SKM-1 (cell line): ENCODE data around the gene SGSM1.
"Not testable (repeated sequence)": the region's sequence is repeated elsewhere in the genome, so short reads cannot be mapped to it uniquely, and the experiment has no call there.

Experiments used
- DNase-seq: peaks from one replicate; lab custom pipeline; 2025; ENCODE audit not compliant: unreplicated experiment; lab: John Stamatoyannopoulos, UW

Gene SGSM1

DNA sequence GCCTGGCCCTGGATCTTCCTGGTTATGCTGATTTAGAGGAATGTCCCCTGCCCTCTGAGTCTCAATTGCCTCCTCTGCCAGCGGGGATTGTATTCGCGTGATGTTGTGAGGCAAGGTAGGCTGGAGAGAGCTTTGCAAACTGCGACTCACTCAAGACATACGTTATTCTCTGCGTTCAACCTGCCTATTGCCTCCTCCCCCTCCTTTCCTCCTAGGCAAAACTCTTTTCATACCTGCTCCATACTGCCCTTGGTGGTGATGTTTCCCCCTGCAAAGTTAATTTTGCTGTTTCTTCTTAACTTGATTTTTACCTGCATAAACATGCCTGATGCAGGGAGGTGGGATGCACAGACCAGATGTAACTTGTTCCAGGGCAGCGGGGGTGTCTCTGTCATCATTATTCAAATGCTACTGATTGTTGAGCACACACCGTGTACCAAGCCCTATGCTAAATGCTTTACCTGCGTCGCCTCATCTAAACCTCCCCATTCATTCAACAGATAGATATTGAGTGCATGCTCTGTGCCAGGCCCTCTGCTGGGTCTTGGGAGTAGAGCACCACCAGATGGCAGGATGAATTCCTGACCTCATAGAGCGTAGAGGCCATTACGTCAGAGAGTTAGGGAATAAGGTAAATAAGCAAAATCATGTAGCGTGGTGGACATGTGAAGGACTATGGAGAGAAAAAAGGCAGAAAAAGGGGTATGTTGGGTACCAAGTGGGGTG lies 29.0 kb downstream of the SGSM1 start:
- DNase-seq = no peak

DNA sequence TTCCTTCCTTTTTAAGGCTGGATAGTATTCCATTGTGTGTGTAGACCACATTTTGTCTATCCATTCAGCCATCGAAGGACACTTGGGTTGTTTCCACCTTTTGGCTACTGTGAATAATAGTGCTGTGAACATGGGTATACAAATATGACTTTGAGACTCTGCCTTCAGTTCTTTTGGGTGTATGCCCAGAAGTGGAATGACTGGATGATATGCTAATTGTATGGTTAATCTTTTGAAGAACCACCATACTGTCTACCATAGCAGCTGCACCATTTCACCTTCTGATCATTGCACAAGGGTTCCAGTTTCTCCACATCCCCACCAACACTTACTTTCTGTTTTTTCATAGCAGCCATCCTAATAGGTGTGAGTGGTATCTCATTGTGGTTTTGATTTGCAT lies 30.3 kb downstream of the SGSM1 start:
- DNase-seq = no peak

DNA sequence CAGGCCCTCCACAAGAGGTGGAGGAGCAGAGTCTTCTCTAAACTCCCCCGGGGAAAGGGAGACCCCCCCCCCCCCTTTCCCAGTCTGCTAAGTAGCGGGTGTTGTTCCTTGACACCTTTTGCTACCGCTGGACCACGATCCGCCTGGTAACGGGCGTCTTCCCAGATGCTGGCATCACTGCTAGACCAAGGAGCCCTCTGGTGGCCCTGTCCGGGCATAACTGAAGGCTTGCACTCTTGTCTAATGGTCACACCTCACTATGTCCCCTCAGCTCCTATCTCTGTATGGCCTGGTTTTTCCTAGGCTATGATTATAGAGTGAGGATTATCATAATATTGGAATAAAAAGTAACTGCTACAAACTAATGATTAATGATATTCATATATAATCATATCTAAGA lies 31.5 kb downstream of the SGSM1 start:
- not testable (repeated sequence) for DNase-seq

DNA sequence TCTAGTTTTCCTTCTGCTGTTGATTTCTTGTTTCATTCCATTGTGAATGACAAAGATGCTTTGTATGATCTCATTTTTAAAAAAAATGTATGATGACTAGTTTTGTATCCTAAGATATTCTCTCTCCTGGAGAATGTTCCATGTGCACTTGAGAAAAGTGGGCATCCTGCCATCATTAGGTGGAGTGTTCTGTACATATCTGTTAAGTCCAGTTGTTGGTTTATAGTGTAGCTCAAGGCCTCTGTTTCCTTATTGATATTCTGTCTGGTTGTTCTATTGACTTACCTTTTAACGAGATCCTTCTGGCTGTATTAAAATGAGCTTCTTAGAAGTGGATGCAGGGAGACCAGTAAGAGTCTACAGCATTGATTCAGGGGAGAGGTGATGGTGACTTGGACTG lies 35.2 kb downstream of the SGSM1 start:
- DNase-seq = no peak

DNA sequence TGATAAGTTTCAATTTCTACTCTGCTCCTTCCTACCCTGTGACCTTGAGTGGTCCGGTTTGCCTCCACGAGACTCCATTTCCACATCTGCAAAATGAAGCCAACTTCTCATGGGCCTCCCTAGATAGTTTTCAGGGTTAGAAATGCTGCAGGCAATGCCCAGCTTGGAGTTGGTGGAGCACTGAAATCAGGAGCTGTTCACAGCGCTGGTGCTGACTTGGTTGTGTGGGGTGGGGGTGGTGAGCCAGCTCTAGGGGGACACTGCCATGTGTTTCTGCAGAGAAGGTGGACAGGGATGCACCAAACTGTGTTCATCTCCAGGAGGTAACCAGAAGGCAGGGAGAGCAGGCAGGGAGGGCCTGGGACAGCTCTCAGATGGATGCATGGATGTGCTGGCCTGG lies 37.0 kb downstream of the SGSM1 start:
- no peak for DNase-seq

DNA sequence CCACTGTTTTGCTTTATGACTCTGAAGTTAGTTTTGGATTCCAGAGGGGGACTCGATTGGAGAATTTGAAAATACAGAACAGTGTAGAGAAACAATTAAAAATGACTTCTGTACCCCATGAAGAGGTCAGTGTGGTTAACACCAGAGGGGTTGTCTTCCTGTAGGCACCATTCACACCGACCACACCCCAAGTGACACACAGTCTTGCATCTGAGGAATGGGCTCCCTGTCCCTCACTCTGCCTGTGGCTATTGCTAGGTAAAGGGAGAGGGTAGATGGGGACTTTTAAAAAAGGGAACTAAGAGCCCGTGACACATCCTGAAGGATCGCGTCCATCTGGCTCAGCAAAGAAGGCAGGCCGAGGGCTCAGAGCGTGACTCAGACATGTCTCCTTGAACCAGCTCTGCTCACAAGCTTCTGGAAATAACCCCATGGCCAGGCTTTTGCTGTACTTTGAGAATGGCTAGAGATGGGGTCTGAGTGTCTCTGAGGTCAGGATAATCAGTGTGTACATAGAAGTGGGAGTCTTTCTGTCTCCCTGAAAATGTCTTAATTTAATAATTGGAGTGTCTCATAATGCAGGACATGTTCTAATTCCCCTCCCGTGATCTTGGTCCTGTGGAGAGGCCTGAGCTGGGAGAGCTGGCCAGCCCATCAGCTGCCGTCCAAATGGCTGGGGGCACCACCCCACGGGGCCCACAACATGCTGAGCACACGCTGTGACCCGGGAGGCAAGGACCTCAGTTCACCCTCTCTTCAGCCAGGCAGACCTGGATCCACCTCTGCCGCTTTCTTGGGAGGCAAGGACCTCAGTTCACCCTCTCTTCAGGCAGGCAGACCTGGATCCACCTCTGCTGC lies 39.3 kb downstream of the SGSM1 start:
- DNase-seq = no peak

DNA sequence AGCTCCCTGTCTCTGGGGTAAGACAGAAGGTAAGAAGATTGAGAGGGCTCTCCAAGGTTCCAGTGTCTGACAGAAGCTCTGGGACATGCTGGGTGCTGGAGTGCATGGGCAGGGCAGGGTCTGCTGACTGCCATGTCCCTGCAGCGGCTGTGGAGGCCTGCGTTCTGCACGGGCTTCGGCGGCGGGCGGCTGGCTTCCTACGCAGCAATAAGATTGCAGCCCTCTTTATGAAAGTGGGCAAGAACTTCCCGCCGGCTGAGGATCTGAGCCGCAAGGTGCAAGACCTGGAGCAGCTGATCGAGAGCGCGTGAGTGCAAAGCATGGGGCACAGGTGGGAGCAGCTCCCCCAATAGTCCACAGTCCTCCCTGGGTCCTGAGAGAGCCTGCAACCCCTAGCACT lies 41.5 kb downstream of the SGSM1 start:
- DNase-seq = no peak

DNA sequence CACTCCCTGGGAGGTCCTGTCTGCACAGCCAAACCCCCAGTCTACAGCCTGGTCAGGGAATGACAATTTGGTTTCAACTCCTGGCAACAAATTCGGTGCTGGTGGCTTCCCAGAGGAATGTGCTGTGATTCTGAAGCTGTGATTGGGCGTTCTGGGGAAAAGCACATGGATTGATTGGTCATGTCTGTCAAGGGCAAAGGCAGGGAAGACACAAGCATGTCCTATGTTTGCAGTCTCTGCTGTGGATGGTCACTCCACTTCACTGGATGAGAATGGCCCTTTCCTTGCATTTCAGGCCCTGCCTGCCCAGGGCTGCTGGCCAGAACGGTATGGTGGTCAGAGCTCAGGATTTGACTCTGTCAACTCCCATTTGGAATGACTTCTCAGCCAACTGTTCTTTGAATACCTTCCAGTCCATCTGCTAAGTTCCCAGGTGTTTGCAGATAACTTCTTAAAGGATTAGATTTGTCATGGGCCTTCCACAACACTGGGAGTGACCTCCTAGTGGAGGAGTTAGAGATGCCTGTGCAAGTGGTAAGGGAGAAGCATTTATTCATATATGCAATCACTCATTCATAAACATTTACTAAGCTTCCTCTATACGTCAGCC lies 42.7 kb downstream of the SGSM1 start:
- no peak for DNase-seq

DNA sequence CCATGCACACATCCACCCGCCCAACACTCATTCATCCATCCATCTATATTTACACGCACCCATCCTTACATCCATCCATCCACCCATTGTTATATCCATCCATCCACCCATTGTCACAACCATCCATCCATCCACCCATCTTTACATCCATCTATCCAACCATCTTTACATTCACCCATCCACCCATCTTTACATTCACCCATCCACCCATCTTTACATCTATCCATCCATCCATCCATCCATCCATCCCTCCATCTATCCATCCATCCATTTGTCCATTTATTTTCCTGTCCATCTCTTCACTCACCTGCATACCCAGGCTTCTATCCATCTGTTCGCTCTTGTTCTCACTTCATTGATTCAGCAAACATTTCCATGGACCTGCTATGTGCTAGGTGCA lies 49.8 kb downstream of the SGSM1 start:
- DNase-seq = no peak

DNA sequence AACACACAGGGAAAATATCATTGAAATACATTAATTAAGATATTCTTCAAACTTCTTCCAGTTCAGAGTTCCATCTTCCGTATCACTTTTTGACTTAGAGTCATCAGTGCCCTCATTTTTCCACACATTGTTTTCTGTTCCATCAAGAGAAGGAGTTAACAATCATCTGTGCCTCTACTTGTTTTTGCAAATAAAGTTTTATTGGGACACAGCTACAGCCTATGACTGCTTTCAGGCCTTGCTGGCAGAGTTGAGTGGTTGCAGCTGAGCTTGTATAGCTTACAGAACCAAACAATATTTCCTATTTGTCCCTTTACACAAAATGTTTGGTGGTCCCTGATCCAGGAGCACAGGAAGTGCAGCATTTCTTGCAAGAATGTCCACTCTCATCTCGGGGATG lies 51.6 kb downstream of the SGSM1 start:
- no peak for DNase-seq

DNA sequence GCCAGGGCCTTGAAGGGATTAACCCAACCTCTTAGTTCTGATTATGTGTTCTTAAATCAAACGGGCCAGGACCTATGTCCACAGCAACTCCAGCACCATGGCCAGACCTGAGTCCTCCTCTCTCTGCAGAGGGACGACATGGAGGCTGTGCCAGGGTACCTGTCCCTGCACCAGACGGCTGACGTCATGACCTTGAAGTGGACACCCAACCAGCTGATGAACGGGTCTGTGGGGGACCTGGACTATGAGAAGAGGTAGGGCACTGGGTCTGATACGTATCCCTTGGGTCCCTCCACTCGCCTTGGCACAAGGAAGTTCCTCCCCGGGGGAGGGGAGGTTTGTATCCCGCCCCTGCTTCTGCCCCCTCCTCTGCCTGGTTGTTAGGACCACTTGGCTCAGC lies 53.6 kb downstream of the SGSM1 start:
- DNase-seq = no peak

DNA sequence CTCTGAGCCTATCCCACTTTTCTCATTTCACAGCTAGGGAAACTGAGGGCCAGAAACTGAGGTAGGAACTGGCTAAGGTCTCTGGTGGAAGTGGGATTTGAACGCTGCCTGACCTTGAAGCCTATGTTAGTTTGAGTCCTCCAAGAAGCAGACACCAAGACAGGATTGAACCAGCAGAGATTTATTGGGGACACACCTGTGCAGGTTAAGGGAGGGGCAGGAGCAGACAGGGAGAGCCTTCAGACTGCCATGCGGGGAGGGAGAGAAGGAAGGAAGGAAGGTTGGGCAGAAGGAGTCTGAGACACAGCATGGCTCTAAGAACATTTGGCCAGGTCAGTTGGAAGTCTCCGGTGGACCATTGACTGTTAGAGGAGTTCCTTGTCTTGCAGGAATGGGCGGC lies 59.5 kb downstream of the SGSM1 start:
- no peak for DNase-seq

DNA sequence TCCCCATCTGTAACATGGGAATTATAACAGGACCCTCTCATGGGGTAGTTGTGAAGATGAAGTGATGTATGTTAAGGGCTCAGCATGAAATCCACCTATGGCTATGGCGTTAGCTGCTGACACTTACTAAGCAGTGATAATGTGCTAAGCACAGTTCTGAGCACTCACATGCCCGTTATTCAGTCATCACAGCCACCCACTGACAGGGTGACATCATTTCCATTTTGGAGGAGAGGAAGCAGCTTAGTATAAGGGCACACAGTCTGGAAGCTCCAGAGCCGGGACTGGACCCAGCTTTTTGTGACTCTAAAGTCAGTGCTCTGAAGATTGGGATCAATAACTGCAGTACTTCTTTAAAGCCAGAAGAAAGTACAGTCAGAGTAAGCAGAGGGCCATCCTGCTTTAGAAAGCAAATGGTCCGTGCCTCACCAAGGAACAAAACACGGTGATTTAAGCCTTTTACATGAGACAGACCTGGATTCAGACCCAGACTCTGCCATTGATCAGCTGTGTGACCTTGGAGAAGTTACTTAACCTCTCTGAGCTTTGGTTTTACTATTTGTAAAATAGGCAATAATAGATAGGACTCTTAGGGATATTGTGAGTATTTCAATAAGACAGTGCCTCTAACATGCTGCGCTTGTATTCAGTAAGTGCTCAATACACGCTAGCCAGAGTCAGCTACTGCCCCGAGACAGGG lies 61.5 kb downstream of the SGSM1 start:
- no peak for DNase-seq

DNA sequence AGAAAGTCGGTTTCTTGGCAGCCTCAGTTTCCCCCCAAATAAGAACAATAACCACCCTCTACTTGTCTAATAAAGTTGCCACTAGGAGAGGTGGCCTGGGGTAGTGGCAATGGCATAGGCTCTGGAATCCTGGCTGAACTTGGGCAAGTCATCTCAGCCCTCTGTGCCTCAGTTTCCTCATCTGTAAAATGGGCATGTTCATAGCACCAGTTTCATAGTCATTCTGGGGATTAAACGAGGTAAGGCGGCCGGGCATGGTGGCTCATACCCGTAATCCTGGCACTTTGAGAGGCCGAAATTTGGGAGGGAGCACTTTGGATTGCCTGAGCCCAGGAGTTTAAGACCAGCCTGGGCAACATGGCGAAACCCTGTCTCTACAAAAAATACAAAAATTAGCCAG lies 63.0 kb downstream of the SGSM1 start:
- no peak for DNase-seq

DNA sequence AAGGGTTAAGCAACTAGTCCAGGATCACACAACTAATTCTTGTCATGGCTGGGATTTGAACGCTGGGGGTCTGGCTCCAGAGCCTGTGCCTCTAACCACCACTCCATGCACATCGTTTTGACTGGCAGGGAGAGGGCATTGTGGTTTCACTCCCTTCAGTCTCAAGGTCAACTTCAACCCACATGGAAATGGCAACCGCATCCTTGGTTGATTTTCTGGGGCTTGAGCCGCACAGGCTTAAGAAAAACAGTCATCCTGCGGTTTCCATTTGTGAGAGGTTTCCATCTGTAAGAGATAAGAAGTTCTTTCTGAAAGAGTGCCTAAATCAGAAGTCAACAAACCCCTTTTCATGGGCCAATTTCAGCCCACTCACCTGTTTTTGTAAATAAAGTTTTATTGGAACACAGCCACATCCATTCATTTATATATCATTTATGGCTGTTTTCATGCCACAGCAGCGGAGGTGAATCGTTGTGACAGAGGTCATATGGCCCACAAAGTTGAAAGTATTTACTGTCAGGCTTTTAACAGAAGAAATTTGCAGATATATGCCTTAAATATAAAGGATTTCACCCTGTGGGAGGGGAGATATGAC lies 65.7 kb downstream of the SGSM1 start:
- no peak for DNase-seq

DNA sequence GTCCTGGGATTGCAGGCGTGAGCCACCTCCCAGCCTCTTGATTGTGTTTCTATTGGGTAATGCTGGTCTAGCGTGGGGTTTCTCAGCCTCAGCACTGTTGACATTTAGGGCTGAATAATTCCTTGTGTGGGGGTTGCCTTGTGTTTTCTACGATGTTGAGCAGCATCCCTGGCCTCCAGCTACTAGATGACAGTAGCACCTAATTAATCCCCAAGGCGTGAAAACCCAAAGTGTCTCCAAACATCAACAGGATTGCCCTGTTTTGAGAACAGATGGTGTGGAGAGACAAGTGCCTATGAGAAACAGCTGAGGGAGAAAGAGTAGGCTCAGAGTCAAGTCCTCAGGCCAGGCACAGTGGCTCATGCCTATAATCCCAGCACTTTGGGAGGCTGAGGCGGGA lies 67.2 kb downstream of the SGSM1 start:
- DNase-seq = no peak

DNA sequence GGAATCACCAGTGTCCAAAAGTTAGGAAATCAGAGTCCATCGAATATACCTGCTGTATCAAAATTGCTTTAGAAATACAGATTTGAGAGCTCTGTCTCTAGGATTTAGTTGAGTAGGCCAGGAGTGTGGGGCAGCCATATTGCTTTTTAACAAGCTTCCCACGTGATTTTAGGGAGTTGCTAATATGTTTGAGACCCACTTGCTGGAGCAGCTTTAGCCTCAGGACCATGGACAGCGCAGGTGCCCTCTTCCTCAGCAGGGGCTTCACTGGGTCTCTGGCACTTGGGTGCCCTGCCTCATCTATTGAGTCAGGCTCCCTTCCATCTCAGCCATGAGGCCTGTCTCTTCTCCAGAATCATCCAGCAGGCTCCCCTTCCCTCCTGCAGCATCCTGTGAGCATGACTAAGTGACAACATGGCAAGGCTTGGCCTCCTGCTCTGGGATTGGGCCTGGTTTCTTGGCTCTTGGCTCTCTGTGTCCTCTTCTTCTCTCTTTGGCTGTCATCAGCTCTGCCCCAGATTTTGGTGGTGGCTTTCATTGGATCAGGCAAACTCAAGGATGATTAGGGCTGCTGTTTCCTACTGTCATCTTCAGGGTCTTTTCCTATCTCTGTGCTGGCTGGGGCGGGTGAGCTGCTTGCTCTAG lies 70.0 kb downstream of the SGSM1 start:
- no peak for DNase-seq

DNA sequence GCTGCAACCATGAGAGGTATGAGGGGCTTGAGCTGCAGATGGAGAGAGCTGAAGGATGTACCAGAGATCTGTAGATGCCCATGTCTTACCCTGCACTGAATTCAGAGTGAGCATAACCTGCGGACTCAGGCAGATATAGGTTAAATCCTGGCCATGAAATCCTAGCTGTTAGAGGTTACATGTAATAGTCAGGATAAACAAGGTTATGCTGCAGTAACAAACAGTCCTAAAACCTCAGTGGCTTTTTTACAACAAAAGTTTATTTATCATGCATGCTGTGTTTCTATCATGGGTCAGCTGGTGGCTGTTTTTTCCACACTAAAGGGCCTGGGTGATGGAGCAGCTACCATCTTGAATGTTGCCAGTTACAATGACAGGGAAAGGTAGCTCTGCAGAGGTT lies 70.7 kb downstream of the SGSM1 start:
- no peak for DNase-seq

DNA sequence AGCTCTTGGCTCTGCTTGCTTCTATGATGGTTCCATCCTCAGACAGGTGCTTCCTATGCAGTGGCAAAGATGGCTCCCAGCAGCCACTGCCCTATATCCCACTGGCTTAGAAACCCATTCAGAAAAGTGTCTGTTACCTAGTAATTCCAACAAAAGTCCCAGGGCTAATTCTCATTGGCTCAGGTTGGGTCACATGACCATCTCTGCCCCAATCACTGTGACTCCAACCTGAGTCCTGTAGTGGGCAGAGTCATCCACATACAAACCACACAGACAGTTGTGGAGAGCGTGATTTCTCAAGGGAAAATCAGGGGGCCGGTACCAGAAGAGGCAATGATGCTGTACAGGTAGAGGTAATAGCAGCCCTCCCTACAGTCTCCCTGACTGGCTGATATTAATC lies 73.0 kb downstream of the SGSM1 start:
- DNase-seq = no peak

DNA sequence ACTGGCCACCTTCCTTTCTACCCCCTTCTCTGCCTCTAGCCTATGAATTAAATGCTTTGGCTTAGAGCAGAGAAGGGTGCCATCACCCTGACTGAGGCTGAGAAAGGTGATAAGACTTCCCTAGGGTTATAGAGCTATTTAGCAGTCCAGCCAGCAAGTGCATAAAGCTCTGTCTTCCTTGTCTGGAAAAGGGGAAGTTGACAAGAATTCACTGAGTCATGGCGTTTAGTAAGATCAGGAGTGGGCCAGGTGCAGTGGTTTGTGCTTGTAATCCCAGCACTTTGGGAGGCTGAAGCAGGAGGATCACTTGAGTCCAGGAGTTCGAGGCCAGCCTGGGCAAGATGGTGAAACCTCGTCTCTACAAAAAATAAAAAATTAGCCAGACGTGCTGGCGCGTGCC lies 77.4 kb downstream of the SGSM1 start:
- DNase-seq = peak; percentile 38

DNA sequence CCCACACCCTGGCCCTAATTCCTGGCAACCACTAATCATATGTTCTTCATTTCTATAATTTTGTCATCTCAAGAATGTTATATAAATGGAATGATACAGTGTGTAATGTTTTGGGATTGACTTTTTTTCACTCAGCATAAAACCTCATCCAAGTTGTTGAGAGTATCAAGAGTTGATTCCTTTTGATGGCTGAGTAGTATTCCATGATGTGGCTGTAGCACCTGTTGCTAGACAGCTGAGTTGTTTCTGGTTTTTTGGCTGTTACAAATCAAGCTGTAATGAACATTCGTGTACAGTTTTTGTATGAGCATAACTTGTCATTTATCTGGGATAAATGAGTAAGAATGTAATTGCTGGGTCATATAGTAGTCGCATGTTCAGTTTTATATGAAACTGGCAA lies 81.2 kb downstream of the SGSM1 start:
- DNase-seq = no peak
